HG03108 (cell line): ENCODE measurements around the gene CDH6.

Source experiments
- ATAC-seq: cut with Tn5 transposase; IDR thresholded peaks from one replicate; pipeline ENCODE4 v1.9.1; 2021; ENCODE audit warnings: moderate library complexity; ENCODE audit not compliant: unreplicated experiment

CDH6 gene

DNA sequence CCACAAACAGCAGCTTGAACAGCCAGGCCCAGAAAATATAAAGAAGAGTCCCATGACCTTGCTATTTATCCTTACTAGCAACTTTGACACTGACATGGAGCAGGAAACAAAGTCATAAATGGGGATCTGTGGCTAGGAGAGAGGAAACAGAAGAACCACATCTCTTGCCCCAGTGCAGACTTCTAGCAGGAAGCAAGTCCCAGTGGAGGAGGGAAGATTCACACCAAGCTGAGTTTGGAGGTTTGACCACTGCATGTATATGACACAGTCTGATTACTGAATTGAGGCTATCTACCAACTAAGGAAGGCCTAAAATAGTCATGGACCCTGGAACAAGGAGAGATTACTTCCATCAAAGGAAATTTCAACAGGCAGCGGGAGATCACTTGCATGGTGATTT, 51.4 kb downstream of the CDH6 start:
- no peak for ATAC-seq

DNA sequence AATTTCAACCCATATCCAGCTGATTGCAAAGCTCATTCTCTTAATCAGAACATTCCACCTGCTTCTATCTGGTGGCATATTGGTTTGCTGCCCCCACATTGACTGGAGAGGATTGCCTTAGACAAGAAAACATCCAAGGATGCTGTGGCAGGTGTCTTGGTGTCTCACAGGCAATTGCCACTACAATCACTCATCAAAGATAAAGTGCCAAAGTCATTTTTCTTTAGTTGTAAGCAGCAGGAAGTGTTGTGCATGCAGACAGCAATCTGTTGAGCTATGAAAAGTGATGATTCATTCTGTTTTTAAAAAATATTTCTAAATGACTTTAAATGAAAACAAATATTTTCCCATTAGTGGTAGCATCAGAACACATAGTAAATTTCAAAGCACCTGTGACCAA, 53.9 kb downstream of the CDH6 start:
- ATAC-seq = no peak

DNA sequence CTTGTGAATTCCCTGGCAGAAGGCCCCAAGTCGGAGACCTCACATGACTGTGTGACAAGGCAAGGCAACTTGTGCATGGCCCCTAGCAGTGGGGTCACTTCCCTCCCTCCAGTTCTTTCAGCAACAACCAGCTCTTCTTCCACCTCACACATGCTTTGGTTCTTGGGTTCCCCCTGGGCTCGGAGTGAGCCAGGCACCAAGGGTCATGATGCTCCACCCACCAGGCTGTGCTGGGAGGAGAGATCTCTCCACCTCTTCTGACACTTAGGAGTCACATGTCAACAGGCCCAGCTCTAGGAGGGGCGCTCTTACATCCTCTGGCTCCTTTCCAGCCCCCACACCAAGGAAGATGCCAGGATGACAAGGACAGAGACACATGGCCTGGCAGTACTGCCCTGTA, 56.7 kb downstream of the CDH6 start:
- ATAC-seq = no peak

DNA sequence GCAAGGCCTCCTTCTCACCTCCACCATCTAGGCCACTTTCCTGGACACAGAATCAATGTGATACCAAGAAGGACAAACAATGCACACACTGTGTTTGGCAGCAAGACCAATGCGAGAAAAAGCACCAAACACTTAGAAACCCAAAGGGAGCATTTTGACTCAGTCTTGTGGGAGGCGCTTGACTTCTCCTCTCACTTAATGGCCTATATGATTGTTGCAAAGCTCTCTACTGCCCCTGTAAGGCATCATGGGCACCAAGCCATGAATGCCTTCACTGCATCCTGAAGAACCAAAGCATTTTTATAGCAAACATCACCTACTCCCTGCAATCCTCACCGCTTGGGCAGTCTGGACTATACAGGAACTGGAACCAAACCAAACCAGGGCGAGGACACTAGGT, 57.5 kb downstream of the CDH6 start:
- no peak for ATAC-seq

DNA sequence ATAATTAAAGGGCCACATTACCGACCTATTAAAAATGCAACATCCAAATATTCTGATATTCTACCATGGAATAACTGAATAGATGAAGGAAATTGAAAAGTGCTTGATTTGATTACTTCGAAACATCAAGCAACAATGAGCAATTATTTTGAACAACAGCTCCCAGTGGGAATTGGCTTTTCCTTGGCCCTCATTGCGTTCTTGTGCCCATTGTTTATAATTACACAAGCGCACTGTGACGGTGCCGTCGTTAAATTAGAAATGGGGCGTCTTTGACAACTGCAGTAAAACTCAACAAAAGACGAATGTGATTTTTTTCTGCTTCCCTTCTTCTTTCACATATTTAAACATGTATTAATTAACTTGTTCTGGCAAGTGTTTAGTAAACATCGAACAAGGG, 61.6 kb downstream of the CDH6 start:
- no peak for ATAC-seq

DNA sequence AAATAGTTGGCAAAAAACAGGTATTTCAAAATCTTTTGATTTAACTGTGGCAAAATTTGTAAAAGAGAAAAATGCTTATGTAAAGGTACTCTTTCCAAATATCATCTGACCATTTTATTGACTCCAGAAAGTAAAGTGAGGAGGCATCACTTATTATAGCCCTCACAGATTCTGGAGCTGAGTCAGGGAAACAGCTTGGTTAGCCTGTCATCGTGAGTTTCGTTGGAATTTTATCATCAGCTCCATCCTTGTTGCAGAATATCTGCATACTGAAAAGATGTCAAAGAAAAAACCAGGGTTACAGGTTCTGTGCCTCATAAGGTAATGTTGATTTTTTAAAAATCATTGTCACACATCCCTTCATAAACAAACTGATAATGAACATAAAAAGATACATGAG, 74.8 kb downstream of the CDH6 start:
- ATAC-seq = no peak

DNA sequence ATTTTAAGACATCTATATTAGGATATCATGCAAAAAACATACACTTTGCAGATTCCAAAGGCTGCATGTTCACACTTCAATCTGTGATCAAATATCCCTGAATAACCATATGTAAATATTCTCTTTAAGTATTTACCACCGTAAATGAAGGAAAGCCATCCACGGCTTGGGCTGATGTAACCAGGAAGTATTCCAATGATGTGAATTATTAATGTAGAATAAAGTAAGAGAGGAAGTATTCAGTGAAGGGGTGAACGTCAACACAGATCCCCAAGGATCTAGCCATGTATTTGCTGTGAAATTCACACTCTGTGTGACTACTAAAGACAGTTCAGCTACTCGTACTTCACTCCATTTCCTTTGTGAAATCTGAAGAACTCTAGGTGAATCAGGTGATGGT, 75.2 kb downstream of the CDH6 start:
- no peak for ATAC-seq

DNA sequence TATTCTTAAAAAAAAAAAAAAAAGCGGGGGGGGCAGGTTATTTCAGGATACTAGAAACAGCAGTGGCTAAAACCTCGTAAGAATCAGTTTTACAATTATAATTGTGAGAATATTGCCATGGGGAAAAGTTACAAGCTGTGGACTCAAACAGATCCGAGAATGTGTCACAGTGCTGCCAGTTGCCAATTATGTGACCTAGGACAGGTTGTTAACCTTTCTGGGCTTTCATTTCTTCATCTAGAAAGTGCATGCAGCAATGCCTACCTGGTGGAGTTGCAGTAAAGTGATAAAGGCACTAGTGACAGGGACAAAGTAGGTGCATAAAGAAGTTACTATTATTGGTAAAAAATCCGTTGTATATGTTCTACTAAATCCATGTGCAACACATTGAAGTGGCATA, 75.8 kb downstream of the CDH6 start:
- no peak for ATAC-seq

DNA sequence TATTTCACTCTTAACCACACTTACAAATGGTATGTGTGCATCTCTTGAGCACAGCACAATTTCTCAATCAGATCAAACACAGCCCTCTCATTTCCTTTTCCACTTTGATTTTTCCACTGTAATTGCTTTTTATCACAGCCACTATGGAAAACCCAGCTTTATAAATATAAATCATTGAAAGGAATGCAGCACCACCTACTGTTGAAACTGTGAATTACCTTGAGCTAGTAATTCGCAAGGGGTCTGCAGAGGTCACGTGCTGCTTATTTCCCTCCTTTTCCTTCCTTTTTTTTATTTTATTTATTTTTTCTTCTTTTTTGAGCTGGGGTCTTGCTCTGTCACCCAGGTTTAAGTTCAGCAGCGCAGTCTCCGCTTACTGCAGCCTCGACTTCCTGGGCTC, 76.9 kb downstream of the CDH6 start:
- ATAC-seq = no peak

DNA sequence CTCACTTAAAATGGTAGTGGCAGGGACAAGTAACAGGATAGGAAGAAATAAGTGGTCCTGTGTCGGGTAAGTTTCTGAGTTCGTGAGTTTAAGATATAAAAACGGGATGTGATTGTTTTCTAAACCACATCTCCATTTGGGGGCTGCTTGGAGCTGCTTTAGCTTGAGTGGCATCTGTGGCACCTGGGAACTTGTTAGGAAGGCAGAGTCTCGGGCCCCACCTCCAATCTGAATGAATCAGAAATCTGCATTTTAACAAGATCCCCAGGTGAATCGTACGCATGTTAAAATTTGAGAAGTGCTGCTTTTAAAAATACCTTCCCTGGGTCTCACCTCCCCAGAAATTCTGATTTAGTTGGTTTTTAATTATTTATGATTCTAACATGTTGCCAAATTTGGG, 78.1 kb downstream of the CDH6 start:
- no peak for ATAC-seq

DNA sequence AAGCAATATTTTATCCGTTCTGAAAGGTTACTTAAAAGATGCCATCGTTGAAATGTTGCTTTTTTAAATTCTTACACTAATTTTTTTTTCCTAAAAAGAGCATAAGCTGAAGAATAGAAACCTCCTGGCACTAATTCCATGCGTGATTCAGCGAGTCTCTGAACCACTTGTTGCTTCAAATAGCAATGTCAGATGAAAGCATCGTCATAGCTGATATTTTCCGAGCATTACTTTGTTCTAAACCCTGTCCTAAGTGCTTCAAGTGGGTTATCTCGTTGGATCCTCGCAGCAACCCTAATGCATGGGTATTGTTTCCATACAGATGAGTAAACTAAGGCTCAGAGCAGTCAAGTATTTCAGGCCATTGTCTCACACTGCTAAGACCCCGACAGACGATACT, 79.7 kb downstream of the CDH6 start:
- ATAC-seq = no peak

DNA sequence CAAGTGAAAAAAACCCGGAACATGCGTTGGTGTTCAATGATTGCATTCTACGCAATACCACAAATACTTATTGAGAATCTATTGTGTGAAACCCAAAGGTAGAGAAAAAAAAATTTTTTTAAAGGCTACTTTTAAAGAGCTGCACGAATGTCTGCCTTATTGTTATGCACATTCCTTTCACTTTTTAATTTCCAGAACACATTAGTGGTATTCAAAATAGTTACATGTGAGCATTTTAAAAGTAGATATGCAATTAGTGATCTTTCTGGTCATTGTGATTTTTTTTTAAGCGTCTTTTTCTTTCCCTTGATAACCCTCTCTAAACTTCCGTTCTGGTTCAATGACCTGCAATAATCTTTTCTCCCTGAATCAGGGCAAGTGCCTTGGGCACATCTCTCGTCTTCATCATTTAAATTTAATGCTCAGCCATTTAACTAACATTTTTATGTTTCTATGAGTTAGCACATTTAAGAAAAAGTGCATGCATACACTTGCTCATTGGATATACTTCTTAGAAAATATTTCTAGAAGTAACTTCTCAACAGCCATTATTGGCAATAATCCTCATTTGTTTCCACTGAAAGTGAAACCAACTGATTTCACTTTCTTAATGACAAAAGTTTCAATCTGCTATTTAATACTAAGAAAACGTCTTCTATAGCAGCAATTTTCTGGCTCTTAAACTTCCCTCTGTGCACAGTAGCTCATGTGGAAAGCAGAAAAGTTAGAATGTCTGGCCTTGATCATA, 80.3 kb downstream of the CDH6 start:
- ATAC-seq = no peak

DNA sequence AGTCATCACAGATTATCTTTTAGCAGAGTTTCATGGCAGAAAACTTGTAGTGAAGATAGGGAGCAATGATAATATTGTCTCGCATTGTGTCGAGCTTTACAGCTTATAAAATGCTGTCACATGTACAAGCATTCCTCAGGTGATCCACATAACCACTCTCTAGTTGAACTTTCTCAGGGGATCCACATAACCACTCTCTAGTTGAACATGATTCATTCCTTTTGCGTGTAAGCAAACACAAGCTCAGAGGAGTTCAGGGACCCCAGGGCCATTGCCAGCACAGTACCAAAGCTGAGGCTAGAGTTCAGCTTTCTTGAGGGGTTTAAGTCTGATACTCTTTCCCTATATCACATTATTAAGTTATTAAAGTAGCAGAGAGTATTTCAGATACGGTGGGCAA, 86.7 kb downstream of the CDH6 start:
- ATAC-seq = no peak

DNA sequence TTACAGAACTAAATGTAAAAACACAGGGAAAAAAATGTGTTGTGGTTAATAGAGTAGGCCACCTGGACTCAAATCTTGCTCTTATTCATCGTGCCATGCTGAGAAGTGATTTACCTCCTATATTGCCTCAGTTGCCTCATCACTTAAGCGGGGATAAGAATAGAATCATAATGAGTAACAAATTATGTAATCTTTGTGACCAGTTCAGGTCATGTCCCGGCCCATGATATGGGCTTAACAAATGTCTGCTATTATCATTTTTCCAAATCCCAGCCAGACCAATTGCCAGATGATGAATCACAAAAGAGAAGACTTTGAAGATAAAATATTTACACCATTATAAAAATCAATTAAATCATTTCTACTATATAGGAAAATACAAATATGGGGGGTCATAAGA, 89.8 kb downstream of the CDH6 start:
- no peak for ATAC-seq

DNA sequence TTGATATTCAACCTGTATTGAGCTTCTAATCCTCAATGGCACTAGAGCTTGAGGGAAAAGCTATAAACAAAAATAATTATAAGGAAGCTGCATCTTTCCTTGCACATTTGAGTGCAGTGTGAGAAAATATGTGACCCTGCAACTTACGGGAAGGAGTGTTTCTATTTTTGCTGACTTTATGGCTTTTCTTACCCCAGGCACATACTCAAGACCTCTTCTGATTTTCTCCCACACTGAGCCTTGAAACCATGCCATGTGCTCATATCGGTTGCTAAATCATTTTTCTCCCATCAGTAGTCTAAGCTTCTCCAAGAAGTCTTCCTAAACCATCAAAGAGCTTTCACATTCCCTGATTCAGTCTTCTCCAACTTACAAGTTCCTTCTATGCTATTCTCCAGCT, 91.5 kb downstream of the CDH6 start:
- no peak for ATAC-seq

DNA sequence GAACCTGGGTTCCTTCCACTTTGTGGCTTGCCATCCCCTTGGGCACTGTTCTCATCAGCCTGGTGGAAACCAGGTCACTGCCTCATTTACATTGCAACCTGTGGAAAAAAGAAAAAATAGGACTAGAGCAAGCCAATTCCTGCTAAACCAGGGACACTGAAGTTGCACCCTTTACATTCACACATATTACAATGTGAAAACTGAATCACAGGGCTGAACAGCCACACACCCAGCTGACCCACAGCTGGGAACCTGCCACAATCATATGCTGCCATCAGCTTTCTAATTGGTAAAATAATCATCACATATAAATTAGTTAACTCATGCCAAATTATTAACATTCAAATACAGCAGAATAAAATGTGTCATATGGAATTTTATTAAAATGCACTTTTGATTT, 94.5 kb downstream of the CDH6 start:
- no peak for ATAC-seq

DNA sequence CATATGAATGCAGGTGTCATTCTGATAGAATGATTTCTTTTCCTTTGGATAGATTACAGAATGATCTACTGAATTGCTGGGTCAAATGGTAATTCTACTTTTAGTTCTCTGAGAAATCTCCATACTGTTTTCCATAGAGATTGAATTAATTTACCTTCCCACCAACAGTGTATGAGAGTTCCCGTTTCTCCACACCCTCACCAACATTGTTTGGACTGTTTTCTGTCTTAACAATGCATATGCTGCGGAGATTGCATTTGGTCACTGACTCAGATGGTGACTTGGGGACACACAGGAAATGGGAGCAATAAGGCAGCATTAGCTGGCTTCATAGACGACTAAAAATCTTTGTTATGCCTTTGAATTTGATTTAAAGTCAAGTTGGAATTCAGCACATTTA, 95.9 kb downstream of the CDH6 start:
- no peak for ATAC-seq

DNA sequence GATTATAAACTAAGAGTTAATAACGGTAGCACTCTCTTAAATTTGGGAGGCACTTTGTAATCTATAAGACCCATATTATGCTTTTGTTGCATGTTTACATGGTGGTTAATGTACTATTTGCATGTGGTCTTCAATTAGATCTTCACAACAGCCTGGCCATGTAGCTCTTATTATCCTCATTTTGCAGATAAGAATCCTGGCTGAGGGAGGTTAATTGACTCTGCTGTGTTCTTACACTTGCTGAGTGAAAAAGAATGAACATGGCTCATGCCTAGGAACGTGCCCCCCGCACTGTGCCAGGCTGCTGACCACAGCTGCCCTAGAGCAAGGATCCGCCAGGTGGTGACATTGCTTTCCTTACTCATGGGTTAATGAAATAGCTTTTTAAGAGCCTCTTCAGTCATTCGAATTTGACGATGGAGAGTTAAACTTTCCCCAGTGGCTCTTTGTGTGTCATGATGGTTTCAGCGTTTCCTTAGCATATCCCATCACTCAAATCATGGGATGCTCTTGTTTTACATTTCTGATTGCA, 97.9 kb downstream of the CDH6 start:
- no peak for ATAC-seq

DNA sequence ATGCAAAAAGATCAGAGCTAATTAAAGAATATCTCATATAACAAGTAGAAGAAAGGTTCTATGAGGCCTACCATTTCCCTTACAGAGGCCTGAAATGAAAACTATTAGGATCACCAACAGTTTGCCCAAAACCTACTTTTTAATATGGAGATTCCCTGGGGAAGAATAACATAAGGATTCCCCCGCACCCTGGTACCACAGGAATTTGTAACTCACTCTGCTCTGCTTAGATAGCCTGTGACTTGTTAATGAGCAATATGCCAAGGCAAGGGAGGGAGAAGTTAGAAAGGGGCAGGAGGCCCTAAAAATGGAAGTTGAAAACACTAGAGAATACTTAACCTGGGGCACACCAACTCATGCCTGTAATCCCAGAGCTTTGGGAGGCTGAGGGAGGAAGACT, 107.0 kb downstream of the CDH6 start:
- ATAC-seq = no peak

DNA sequence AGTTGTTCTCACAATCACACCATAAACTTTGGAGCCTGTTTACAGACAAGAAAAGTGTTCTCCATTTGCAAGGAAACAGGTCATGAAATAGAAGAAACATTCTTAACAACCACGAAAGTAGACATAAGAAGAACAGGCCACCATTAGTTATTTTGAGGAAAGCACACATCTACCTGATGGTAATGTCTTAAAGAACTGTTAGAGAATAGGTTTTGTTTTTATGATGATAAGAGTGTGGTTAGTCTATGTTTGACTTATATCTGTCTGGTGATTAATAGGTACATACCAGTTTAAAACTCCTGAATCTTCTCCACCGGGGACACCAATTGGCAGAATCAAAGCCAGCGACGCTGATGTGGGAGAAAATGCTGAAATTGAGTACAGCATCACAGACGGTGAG, 108.3 kb downstream of the CDH6 start:
- no peak for ATAC-seq

DNA sequence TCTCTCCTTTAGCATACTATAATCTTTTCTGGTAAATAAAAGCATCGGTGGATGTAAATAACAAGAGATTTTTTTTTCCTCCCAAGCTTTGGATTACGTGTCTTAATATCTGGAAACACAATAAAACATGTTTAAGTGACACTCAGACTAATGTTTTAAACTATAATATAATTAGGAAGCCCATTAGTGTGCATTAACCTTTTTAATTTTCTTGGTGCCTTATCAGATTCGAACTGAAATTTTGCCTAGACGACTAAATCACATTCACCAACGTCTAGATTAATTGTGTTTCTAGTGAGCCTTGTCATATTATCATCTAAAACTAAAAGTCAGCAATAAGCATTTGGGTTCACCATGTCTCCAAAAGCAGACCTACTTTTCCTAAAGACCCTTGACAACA, 110.2 kb downstream of the CDH6 start:
- ATAC-seq = no peak

DNA sequence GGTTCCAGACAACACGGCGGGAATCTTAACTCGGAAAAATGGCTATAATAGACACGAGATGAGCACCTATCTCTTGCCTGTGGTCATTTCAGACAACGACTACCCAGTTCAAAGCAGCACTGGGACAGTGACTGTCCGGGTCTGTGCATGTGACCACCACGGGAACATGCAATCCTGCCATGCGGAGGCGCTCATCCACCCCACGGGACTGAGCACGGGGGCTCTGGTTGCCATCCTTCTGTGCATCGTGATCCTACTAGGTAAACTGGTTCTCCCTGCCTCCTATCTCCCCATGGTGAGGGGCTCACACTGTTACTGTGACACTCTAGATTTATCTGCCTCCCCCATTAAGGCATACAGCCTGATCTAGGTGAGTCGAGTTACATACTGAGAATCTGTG, 124.2 kb downstream of the CDH6 start:
- ATAC-seq = no peak

DNA sequence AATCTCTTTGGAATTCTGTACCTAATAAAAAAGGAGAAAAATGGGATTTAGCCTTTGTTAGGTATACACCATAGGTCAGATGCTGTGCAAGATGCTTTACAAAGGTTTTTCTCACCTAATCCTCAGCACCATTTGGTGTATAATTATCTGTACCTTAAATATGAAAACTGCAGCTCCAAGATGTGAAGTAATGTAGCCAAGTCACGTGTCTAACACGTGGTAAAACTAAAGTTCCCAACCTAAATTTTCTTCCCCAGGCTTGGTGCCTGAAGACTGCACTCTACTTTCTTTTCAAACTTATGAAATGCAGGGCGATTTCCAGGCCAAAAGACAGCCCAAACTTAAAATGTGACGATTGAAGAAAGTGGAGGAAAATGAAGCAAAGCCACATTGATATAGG, 125.8 kb downstream of the CDH6 start:
- ATAC-seq = no peak
